HK-2 (cell line): ENCODE results near the gene MYO9A.

Source experiments
- DNase-seq: peaks from one replicate; pipeline ENCODE4 v3.0.0-alpha.2; 2018; ENCODE audit not compliant: unreplicated experiment

MYO9A gene

GRCh38 chr15:71782422-71783165, 335.4 kb downstream of the MYO9A start:
- DNase-seq: no peak

- DNase-seq: no peak
Observed at GRCh38 chr15:71781965-71782265, 336.0 kb downstream of the MYO9A start.

- DNase-seq: no peak
Observed at GRCh38 chr15:71781179-71781964, 336.6 kb downstream of the MYO9A start.

GRCh38 chr15:71780115-71780976, 337.6 kb downstream of the MYO9A start:
- DNase-seq: peak; percentile 35

GRCh38 chr15:71779073-71779797, 338.7 kb downstream of the MYO9A start:
- DNase-seq: no peak

GRCh38 chr15:71777216-71777943, 340.6 kb downstream of the MYO9A start:
- DNase-seq: no peak

- no peak for DNase-seq
Observed at GRCh38 chr15:71776304-71776703, 341.6 kb downstream of the MYO9A start.

- no peak for DNase-seq
Observed at GRCh38 chr15:71775856-71776255, 342.1 kb downstream of the MYO9A start.

GRCh38 chr15:71773206-71773859, 344.6 kb downstream of the MYO9A start:
- DNase-seq: no peak
